CD4-positive, CD25-positive, alpha-beta regulatory T cell (primary cell): Measurements from ENCODE around the gene CANX. TPM values are rescaled to one million over a fixed set of nuclear protein-coding genes. Genes with fewer than 3 reads are reported as not detected.
"Not testable (repeated sequence)": the region's sequence is repeated elsewhere in the genome, so short reads cannot be mapped to it uniquely, and the experiment has no call there.

Source experiments
- ATAC-seq, 2 donors: fragments of 150-1000 bp; cut with Tn5 transposase; one replicate each; pipeline ENCODE4 v1.10.0; 2021; ENCODE audit warnings: low read depth in 2 of 2, moderate number of reproducible peaks in 2 of 2, moderate library complexity in 1 of 2
- DNase-seq, 3 donors: peaks; one replicate each; pipeline versions ENCODE4 v3.0.0 to v3.0.0-alpha.2; 2012 to 2022; ENCODE audit warnings: mixed read lengths in 1 of 3
- H3K27ac ChIP-seq: one replicate; pipeline ENCODE4 v1.7.0; 2013; ENCODE audit warnings: mild to moderate bottlenecking, low read length; ENCODE audit not compliant: insufficient read depth, poor library complexity, severe bottlenecking
- H3K27me3 ChIP-seq: one replicate; pipeline ENCODE4 v1.7.0; 2013; ENCODE audit warnings: low read length; ENCODE audit not compliant: control insufficient read depth, insufficient read depth
- H3K36me3 ChIP-seq: one replicate; pipeline ENCODE4 v1.7.0; 2013; ENCODE audit warnings: mild to moderate bottlenecking, low read length, moderate library complexity; ENCODE audit not compliant: control insufficient read depth, insufficient read depth
- H3K4me1 ChIP-seq: 2 replicates; pipeline ENCODE4 v1.7.0; 2013; ENCODE audit warnings: mild to moderate bottlenecking, low read length; ENCODE audit not compliant: insufficient read depth, control insufficient read depth, poor library complexity, severe bottlenecking
- H3K4me3 ChIP-seq: one replicate; pipeline ENCODE4 v1.7.0; 2013; ENCODE audit warnings: low read depth, mild to moderate bottlenecking, low read length, moderate library complexity
- H3K9me3 ChIP-seq, 2 experiments: 1 replicate in 1 of 2; 2 replicates in 1 of 2; pipeline ENCODE4 v1.7.0; 2013; ENCODE audit warnings: low read length in 2 of 2, mild to moderate bottlenecking in 1 of 2, moderate library complexity in 1 of 2; ENCODE audit not compliant: control insufficient read depth in 2 of 2
- H3K27ac Mint-ChIP-seq, 3 donors: one replicate each; pipeline ENCODE4 v1.8.0; 2020 to 2022; ENCODE audit warnings: mild to moderate bottlenecking in 3 of 3, mixed read lengths in 3 of 3, moderate library complexity in 2 of 3
- H3K27me3 Mint-ChIP-seq: one replicate; pipeline ENCODE4 v1.8.0; 2022; ENCODE audit warnings: mild to moderate bottlenecking, mixed read lengths
- H3K36me3 Mint-ChIP-seq: one replicate; pipeline ENCODE4 v1.8.0; 2020; ENCODE audit warnings: mixed read lengths
- H3K4me1 Mint-ChIP-seq, 4 donors: one replicate each; pipeline ENCODE4 v1.8.0; 2020 to 2022; ENCODE audit warnings: mixed read lengths in 4 of 4, mild to moderate bottlenecking in 1 of 4
- H3K4me3 Mint-ChIP-seq, 4 donors: one replicate each; pipeline ENCODE4 v1.8.0; 2020 to 2022; ENCODE audit warnings: mild to moderate bottlenecking in 4 of 4, mixed read lengths in 4 of 4, moderate library complexity in 3 of 4
- H3K9me3 Mint-ChIP-seq, 7 donors: one replicate each; pipeline ENCODE4 v1.8.0; 2020 to 2022; ENCODE audit warnings: mixed read lengths in 7 of 7, mild to moderate bottlenecking in 3 of 7, moderate library complexity in 2 of 7
- polyA plus RNA-seq, 4 donors: library from polyadenylated mRNA; unstranded; fragments of 300-500 nt; fragmentation: Illumina TruSeq; gene quantifications; one replicate each; pipeline ENCODE4 v1.2.3, GENCODE V29; 2021
- total RNA-seq: library from RNA; stranded (reverse); gene quantifications from one replicate; pipeline ENCODE4 v1.2.3, GENCODE V29; 2022

The CANX gene, protein sequence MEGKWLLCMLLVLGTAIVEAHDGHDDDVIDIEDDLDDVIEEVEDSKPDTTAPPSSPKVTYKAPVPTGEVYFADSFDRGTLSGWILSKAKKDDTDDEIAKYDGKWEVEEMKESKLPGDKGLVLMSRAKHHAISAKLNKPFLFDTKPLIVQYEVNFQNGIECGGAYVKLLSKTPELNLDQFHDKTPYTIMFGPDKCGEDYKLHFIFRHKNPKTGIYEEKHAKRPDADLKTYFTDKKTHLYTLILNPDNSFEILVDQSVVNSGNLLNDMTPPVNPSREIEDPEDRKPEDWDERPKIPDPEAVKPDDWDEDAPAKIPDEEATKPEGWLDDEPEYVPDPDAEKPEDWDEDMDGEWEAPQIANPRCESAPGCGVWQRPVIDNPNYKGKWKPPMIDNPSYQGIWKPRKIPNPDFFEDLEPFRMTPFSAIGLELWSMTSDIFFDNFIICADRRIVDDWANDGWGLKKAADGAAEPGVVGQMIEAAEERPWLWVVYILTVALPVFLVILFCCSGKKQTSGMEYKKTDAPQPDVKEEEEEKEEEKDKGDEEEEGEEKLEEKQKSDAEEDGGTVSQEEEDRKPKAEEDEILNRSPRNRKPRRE
- total RNA-seq (180 TPM), polyA plus RNA-seq (100 to 1,000 TPM; 190 to 205 (median 199) TPM)

DNA sequence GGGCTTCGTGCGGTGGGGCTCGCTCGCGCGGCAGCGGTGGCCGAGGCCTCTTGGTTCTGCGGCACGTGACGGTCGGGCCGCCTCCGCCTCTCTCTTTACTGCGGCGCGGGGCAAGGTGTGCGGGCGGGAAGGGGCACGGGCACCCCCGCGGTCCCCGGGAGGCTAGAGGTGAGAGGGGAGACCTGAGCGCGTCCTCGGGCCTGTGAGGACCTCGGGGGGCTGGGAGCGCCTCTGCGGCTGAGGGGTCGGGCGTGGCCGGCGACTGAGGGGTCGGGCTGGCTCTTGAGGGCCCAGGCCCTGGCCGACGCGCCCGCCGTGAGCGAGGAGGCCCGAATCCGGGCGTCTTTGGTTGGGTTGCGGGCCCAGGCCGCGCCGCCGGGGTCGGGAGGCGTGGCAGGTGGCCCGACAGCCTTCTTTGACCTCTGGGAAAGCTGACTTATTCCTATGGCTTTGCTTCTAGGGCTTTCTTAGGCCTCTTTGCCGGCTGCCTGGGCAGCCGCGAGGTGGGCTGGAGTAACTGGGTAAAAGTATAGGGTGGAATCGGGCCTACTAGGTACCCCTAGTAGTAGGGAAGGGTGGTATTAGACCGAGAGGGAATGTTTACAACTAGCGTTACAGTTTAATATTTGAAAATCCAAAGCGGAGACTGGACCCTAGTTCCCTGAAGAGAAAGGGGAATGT lies at the start of gene CANX:
CANX (plus strand) TSS at position 33 of the 681 bp plus-strand sequence. CDS start 6,715 bp downstream, outside the sequence.
- H3K27me3 Mint-ChIP-seq = peaks cover 5% of the 10 kb centered on the region
- Histone ChIP-seq H3K4me3 (peak within 1 kb of the TSS; percentile 96), H3K27me3 (no peaks in the 10 kb centered on the region), H3K27ac (peak within 1 kb of the TSS; percentile 95), H3K4me1 (peaks cover 47% of the 10 kb centered on the region), H3K36me3 (no peaks in the 10 kb centered on the region), H3K9me3 (no peaks in the 10 kb centered on the region)
- ATAC-seq = no peak
- H3K4me3 Mint-ChIP-seq = peak within 1 kb of the TSS; percentile 92 to 97 (median 96)
- H3K4me1 Mint-ChIP-seq = peaks cover 31 to 64% (median 43%) of the 10 kb centered on the region in 4 donors
- H3K9me3 Mint-ChIP-seq = no peaks in the 10 kb centered on the region
- peaks cover 18% of the 10 kb centered on the region for H3K36me3 Mint-ChIP-seq
- DNase-seq = no peak
- H3K27ac Mint-ChIP-seq = peak within 1 kb of the TSS; percentile 96 to 100 (median 99)

DNA sequence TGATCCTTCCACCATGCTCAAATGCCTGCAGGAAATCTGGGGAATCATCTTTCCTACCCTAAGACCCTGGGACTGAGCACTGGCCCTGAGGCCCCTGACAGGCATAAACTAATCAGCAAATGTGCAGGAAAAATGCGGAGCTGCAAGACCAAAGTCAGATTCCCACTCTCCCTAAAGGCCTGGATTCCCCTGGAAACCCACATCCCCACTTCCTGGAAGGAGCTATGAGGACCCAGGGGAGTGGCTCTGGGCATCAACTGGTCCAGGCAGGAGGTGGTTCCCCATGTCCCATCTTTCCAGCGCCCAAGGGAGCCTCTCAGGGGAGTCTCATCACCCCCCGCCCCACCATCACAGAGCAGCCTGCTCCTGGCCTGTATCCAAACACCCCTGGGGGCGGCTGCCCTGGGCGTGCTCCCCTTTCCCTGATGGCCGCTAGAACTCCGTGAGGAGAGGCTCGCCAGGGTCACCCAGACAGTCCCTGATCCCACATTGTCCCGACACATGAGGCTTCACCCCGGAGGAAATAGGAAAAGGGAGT lies 49.5 kb upstream of the CANX start:
- H3K4me1 ChIP-seq, H3K27ac ChIP-seq, ATAC-seq, H3K27ac Mint-ChIP-seq, H3K4me3 Mint-ChIP-seq, H3K9me3 ChIP-seq, H3K36me3 Mint-ChIP-seq, H3K9me3 Mint-ChIP-seq, H3K4me1 Mint-ChIP-seq, DNase-seq, H3K27me3 ChIP-seq, H3K4me3 ChIP-seq, H3K36me3 ChIP-seq: not testable (repeated sequence)
- peaks cover 19% of the 10 kb centered on the region for H3K27me3 Mint-ChIP-seq

DNA sequence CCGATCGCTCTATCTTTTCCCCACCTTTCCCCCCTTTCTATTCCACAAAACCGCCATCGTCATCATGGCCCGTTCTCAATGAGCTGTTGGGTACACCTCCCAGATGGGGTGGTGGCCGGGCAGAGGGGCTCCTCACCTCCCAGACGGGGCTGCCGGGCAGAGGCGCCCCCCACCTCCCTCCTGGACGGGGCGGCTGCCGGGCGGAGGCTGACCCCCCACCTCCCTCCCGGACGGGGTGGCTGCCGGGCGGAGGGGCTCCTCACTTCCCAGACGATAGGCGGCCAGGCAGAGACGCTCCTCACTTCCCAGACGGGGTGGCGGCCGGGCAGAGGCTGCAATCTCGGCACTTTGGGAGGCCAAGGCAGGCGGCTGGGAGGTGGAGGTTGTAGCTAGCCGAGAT lies 48.5 kb upstream of the CANX start:
- not testable (repeated sequence) for H3K9me3 Mint-ChIP-seq, H3K27me3 ChIP-seq, H3K27ac Mint-ChIP-seq, H3K4me1 ChIP-seq, H3K4me3 Mint-ChIP-seq, H3K4me3 ChIP-seq, H3K27ac ChIP-seq, DNase-seq, H3K4me1 Mint-ChIP-seq, H3K36me3 ChIP-seq, H3K9me3 ChIP-seq, H3K36me3 Mint-ChIP-seq, ATAC-seq
- peaks cover 18% of the 10 kb centered on the region for H3K27me3 Mint-ChIP-seq

DNA sequence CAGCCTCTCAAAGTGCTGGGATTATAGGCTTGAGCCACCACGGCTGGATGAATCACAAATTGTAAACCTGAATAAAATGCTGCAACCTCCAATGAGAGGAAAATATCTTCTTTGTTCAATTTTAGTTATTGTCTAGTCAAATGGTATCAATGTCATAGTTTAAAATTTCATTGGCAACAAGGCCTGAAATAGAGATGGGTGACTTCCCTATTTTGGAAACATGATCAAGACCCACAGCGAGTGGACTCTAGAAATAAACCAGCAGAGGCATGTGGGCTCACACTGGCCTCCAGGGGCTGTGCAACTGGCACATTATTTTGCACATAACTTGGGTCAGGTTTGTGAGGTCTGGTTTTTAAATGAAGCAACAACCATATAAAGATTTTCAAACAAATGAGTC lies 45.6 kb upstream of the CANX start:
- not testable (repeated sequence) for H3K27me3 ChIP-seq, ATAC-seq, H3K36me3 ChIP-seq, DNase-seq, H3K9me3 ChIP-seq, H3K4me1 Mint-ChIP-seq, H3K4me3 Mint-ChIP-seq, H3K36me3 Mint-ChIP-seq, H3K27ac ChIP-seq, H3K27me3 Mint-ChIP-seq, H3K4me1 ChIP-seq, H3K9me3 Mint-ChIP-seq, H3K4me3 ChIP-seq, H3K27ac Mint-ChIP-seq

DNA sequence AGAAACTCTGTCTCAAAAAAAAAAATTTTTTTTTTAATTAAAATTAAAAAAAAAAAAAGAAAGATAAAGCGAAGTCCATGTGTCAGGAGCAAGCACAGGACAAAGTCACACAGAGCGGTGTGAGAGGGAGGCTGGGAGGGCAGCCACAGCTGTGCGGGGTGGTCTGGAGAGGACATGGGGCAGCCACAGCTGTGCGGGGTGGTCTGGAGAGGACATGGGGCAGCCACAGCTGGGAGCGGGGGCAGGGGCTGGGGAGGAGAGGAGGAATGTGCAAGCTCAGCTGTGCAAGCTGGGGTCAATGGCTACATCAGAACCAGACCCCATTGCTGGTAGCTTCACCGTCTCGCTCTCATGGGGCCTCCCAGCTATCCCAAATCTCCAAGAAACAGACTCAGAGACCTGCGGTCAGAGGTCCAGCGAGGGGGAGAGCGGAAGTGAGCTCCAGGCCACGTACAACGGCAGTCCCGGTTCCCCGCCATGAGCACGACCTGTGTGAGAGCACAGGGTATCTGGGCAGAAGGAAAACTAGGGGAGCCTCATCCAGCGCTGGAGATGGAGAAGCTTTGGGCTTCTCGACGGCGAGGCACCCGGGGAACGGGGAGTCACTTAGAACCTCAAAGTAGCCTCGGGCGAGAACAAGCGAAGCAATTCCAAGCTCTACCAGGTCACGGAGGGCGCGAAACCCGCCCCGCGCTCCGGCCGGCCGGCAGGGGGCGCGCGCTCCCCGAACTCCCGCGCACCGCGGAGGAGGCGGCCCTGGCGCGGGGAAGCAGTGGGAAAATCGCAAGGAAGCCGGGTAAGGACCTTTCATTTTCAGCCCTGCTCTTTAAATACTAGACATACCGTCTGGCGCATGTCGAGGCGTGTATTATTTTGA lies 41.2 kb upstream of the CANX start:
- not testable (repeated sequence) for H3K4me3 ChIP-seq, H3K27ac ChIP-seq, H3K27me3 Mint-ChIP-seq, H3K9me3 Mint-ChIP-seq, H3K36me3 ChIP-seq, H3K27me3 ChIP-seq, H3K27ac Mint-ChIP-seq, H3K9me3 ChIP-seq, H3K4me1 Mint-ChIP-seq, H3K4me1 ChIP-seq, H3K36me3 Mint-ChIP-seq
- peak overlapping the region in 1 of 4 donors; percentile 27 for H3K4me3 Mint-ChIP-seq
- peak; percentile 94 to 96 for ATAC-seq
- DNase-seq = peak in 1 of 3 donors; percentile 14

DNA sequence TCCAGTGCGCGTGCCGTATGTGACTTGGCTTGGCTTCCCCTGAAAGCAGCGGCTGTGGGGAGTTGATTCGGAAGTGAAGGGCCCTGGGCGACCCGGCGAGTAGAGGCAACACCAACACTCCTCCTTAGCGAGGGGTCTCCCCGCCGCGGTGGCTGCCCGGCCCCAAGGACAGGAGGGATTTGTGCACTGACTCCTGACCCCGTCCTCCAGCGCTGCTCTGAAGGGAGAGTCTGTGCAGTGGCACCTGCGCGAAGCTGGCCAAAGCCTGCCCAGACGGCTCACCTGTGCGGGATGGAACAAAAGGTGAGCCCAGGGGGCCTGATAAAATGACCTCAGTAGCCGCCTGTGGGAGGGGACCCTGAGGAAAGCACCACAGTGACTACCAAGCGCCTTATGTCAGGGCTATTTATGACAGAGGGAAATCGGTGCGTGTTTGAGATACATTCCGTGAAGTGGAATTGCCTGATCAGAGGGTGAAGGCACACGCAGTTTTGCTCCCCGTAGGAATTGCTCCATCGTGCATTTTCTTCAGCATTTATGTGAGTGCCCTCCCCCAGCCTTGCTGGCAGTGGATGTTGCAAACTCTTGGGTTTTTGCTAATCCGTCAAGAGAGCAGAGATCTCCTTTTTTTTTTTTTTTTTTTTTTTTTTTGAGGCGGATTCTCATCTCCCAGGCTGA lies 40.4 kb upstream of the CANX start:
- DNase-seq = peak in 2 of 3 donors; percentile 11 to 24
- H3K4me3 ChIP-seq = peak overlapping the region; percentile 57
- H3K27ac ChIP-seq = not testable (repeated sequence)

DNA sequence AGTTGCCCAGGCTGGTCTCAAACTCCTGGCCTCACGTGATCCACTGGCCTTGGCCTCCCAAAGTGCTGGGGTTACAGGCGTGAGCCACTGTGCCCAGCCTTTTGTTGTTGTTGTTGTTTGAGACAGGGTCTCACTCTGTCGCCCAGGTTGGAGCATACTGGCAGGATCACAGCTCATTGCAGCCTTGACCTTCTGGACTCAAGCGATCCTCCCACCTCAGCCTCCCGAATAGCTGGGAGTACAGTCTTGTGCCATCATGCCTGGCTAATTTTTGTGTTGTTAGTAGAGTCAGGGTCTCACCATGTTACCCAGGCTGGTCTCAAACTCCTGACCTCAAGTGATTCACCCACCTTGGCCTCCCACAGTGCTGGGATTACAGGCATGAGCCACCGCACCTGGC lies 37.1 kb upstream of the CANX start:
- H3K4me3 ChIP-seq, H3K27ac ChIP-seq, H3K27me3 ChIP-seq, ATAC-seq, H3K27me3 Mint-ChIP-seq, H3K27ac Mint-ChIP-seq, H3K4me1 Mint-ChIP-seq, H3K9me3 Mint-ChIP-seq, H3K4me1 ChIP-seq, DNase-seq, H3K36me3 Mint-ChIP-seq, H3K36me3 ChIP-seq, H3K9me3 ChIP-seq: not testable (repeated sequence)
- H3K4me3 Mint-ChIP-seq = peak overlapping the region in 1 of 4 donors; percentile 15

More for the DNA sequence above, 40.4 kb upstream of the CANX start:
- not testable (repeated sequence) for H3K36me3 Mint-ChIP-seq, H3K36me3 ChIP-seq, H3K27me3 Mint-ChIP-seq, H3K27me3 ChIP-seq, H3K4me1 Mint-ChIP-seq, H3K9me3 Mint-ChIP-seq, H3K9me3 ChIP-seq, H3K4me1 ChIP-seq
- peak; percentile 46 to 51 for ATAC-seq
- peak overlapping the region; percentile 16 to 80 (median 61) for H3K4me3 Mint-ChIP-seq
- H3K27ac Mint-ChIP-seq = peak overlapping the region in 1 of 3 donors; percentile 51
